ENCODE measurements around the gene NOTCH2.

DNA sequence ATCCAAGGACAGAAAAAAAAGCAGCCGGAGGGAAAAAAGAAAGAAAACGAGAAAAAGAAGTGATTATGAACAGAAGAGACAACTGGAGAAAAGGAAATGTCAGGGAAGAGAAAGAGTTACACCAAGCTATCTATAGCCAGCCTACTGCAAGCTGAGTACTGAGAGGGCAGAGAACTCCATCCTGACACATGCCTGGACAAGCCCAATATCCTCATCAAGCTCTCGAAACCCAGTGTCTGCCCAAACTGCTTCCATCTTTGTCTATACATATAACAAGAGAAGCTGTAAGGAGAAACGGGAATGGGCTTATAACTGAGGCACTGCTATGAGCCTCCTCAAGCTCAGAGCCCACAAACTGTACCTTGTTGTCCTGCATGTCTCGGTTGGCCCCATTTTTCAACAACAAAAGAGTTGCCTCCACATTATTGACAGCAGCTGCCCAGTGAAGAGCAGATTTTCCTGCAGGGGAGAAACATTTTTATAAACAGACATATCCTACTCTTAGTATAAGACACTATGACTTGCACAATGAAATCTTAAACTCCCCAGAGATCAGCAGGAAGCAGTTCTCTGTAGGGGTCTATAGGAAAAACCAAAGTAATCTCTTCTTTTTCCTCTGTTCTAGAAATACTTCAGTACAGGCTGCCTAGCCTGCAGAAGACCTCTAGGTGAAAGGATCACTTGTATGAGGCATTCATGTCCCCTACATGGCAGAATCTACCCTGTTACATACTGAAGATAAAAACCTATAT lies 152.0 kb downstream of the NOTCH2 start:
- TF ChIP-seq EZH2 (IDR thresholded peaks at IDR 0.05; ENCODE audit: low read length, unreplicated experiment) (no peak), CTCF (conservative IDR thresholded peaks at IDR 0.05; ENCODE audit: low read depth, low read length) (no peak), EZH2phosphoT487 (IDR thresholded peaks at IDR 0.05; ENCODE audit: borderline replicate concordance, low read length) (no peak)

Measured in PC-3 (cell line).